Measurements from ENCODE around the gene KRT78. TPM values are rescaled to one million over a fixed set of nuclear protein-coding genes. Genes with fewer than 3 reads are reported as not detected.

Gene KRT78
- total RNA-seq, 6 experiments from 2014 or later = 0.30 TPM; not detected in 5

DNA sequence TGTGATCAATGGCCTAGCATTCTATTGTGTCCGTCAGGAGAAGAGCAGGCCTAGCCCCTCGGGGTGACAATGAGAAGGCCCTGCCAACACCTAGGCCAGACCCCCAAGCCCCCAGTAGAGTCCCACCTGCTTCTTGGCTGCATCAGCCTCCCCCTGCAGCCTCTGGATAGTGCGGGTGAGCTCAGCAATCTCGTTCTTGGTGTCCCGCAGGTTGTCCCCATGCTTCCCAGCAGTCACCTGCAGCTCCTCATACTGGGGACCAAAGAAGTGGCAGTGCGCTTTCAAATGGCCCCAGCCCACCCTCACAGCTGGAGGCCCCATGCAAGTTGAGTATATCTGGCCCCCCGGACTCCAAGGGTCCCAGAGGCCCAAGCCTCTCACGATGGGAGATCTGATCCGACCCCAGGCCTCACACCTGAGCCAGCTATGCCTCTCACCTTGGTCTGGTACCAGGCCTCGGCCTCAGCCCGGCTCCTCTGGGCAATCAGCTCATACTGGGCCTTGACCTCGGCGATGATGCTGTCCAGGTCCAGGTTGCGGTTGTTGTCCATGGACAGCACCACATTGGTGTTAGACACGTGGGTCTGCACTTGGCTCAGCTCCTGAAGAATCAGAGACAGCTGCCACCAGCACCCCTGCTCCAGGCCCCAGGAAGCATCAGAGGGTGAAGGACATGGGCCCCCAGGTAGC, 24.9 kb downstream of the KRT78 start:
- no peak overlapping the region for H3K4me3 Mint-ChIP-seq
- TF ChIP-seq, protein P1, sequence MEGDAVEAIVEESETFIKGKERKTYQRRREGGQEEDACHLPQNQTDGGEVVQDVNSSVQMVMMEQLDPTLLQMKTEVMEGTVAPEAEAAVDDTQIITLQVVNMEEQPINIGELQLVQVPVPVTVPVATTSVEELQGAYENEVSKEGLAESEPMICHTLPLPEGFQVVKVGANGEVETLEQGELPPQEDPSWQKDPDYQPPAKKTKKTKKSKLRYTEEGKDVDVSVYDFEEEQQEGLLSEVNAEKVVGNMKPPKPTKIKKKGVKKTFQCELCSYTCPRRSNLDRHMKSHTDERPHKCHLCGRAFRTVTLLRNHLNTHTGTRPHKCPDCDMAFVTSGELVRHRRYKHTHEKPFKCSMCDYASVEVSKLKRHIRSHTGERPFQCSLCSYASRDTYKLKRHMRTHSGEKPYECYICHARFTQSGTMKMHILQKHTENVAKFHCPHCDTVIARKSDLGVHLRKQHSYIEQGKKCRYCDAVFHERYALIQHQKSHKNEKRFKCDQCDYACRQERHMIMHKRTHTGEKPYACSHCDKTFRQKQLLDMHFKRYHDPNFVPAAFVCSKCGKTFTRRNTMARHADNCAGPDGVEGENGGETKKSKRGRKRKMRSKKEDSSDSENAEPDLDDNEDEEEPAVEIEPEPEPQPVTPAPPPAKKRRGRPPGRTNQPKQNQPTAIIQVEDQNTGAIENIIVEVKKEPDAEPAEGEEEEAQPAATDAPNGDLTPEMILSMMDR (IDR thresholded peaks at IDR 0.05) = no peak
- DNase-seq = no peak
- no peaks in the 10 kb centered on the region for H3K9me3 Mint-ChIP-seq
- H3K36me3 Mint-ChIP-seq (ENCODE audit: low read depth) = no peaks in the 10 kb centered on the region
- H3K4me1 Mint-ChIP-seq (ENCODE audit: low read depth) = peaks cover 35% of the 10 kb centered on the region
- peaks cover 15% of the 10 kb centered on the region for H3K27me3 Mint-ChIP-seq (ENCODE audit: insufficient read depth)
- no peak overlapping the region for H3K27ac Mint-ChIP-seq

DNA sequence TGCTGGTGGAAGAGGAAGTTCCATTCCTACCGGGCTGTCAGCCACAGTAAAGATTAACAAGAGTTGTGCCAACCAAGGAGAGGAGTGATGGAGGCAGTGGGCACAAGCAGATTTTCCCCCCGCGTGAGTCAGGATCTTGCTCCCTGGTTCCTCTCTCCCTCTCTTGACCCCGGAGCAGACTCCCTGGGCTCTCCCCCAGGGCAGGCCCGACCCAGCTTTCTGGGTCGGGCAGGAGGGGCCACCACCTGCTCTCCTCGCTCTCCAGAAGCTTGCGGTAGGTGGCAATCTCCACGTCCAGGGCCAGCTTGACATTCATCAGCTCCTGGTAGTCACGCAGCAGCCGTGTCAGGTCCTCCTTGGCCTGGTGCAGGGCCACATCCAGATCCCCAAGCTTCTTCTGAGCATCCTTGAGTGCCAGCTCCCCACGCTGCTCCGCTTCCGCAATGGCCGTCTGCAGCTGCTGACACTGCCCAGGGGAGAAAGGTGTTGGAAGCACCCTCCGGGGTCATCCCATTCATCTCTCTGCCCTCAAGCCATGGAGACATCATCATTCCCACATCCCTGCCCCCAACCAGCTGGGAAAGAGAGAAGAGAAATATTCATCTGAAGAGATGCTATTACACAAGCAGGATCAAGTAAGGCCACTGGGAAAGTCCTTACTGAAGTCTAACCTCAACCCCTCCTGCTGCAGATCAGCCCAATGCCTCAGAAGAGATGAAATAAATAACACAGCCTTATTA, 25.9 kb downstream of the KRT78 start:
- H3K27me3 Mint-ChIP-seq (ENCODE audit: insufficient read depth) = peaks cover 23% of the 10 kb centered on the region
- TF ChIP-seq, protein P1 (IDR thresholded peaks at IDR 0.05) = no peak
- H3K4me1 Mint-ChIP-seq (ENCODE audit: low read depth) = peaks cover 26% of the 10 kb centered on the region
- H3K36me3 Mint-ChIP-seq (ENCODE audit: low read depth) = no peaks in the 10 kb centered on the region
- no peak overlapping the region for H3K27ac Mint-ChIP-seq
- H3K9me3 Mint-ChIP-seq = no peaks in the 10 kb centered on the region
- no peak overlapping the region for H3K4me3 Mint-ChIP-seq
- DNase-seq = no peak

DNA sequence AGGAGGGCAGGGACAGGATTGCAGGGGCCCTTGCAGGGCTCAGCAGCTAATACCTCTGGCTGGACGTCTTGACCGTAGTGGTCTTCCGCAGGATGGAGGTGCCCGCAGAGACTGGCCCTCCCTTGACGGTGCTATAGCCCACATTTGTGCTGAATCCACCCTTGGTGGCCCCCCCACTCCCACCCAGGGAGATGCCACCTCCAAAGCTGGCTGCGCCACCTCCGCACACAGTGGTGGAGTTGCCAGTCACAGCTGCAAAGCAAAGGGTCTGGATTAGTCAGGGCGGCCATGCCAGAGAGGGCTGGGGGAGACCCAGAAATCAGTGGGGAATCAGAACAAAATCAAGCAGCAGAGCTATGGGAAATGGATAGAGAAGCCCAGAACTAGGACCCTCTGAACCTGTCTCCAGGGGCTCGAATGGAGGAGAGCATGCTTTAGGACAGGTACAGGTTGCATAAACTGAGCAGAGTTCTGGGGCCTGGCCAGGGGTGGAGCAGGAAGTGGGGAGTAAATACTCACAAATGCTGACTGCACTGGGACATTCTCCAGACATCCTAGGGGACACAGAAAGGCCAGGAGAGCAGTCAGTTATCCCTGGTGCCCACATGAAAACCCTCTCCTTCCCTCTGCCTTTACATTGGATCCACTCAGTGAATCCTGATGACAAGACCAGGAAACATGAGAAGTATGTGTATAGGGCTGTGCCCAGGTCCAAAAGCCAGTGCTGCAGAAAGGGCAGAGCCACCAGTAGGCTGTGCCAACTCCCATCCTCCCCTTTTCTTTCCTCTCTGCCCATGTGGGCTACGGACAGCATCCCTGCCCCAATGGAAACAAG, 26.8 kb downstream of the KRT78 start:
- Mint-ChIP-seq H3K4me3 (no peak overlapping the region), H3K36me3 (ENCODE audit: low read depth) (no peaks in the 10 kb centered on the region), H3K9me3 (no peaks in the 10 kb centered on the region), H3K4me1 (ENCODE audit: low read depth) (peaks cover 18% of the 10 kb centered on the region), H3K27ac (no peak overlapping the region), H3K27me3 (ENCODE audit: insufficient read depth) (peaks cover 32% of the 10 kb centered on the region)
- peak; percentile 18 for DNase-seq
- TF ChIP-seq, protein P1 (IDR thresholded peaks at IDR 0.05) = no peak

DNA sequence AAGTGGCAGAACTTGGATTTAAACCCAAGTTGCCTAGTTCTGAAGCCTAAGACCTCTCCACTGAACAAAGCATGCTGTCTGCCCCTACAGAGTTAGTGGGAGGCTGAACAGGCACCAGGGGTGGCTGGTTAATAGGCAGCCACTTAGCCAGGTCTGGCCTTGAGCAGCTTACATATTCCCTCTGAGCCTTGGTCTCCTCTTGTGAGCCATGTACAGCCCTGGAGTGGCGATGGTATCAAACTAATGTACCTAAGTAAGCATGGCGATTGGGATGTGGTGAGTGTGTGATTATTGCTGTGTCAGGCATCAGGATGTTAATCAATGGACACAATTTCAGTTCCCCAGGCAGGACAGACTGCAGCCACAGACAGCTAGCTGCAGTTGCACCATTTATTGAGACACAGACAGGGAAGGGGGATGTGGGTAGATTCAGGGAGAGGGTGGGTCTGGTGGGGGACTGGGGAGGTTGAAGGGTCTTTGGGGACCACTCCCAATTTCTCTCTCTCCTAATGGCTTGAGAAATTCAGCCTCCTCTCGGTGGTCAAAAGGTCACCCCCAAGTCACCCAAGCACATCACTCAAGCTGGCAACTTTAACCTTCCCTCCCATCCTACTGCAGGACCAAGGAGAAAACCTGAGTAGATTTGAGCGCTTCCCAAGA, 27.6 kb downstream of the KRT78 start:
- Mint-ChIP-seq H3K4me3 (no peak overlapping the region), H3K9me3 (no peaks in the 10 kb centered on the region), H3K4me1 (ENCODE audit: low read depth) (peaks cover 15% of the 10 kb centered on the region), H3K27me3 (ENCODE audit: insufficient read depth) (peaks cover 32% of the 10 kb centered on the region), H3K27ac (no peak overlapping the region), H3K36me3 (ENCODE audit: low read depth) (no peaks in the 10 kb centered on the region)
- TF ChIP-seq, protein P1 (IDR thresholded peaks at IDR 0.05) = no peak
- no peak for DNase-seq

DNA sequence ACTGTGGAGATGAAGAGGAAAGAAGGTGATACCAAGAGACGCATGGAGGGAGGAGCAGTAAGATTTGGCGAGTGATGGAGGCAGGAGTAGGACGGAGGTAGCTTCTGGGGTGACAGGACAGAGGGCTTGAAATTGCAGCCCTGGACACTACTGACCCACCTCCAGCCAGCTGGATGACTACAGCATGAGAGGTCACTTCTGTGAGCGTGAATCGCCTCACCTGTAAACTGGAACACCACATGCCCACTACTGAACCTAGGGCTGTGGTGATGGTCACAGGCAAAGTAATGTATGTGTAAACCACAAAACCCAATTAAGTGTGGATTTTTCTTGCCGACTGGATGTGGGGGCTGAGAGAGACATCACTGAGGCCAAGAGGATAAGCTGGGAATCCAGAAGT, 28.3 kb downstream of the KRT78 start:
- Mint-ChIP-seq H3K27ac (no peak overlapping the region), H3K4me1 (ENCODE audit: low read depth) (peaks cover 15% of the 10 kb centered on the region), H3K36me3 (ENCODE audit: low read depth) (no peaks in the 10 kb centered on the region), H3K9me3 (no peaks in the 10 kb centered on the region), H3K4me3 (no peak overlapping the region), H3K27me3 (ENCODE audit: insufficient read depth) (peaks cover 34% of the 10 kb centered on the region)
- DNase-seq = no peak
- TF ChIP-seq, protein P1 (IDR thresholded peaks at IDR 0.05) = no peak
